Raji (cell line): Measurements from ENCODE around the gene DUSP12.

Experiments used
- POLR2A ChIP-seq: IDR thresholded peaks from 2 replicates; pipeline ENCODE4 v1.6.1; 2011; ENCODE audit warnings: low read depth, low read length, control low read depth; ENCODE audit not compliant: insufficient read depth

Gene DUSP12

DNA sequence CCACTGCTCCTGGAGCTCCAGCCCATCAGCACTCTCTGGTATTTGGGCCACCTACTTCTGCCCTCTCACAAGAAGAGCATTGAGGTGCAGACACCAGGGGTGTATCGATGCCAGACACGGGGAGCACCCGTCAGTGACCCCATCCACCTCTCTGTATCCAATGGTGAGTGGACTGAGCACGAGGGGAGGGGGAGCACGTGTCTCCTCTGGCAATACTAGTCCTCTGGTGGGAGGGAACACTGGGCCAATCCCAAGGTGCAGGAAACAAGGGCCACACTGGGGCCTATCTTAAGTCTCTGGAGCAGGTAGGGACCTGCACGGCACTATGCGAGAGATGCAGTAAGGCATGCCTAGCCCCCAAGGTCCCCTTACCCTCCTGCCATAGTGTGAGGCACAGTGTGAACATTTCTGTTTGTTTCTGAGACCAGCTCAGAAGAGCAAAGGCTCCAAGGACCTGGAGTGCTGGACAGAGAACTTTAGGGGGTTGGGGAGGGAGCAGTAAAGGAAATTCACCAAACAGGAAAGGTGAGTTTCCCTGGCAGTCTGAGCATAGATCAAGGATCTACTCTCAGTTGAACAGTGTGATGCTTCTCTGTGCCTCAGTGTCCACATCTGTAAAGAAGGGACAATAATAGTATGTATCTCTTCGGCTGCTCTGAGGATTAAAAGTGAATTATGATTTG lies 26.0 kb upstream of the DUSP12 start:
- TF ChIP-seq POLR2A, result no peak

GRCh38 chr1:161725908-161726472 lies 23.6 kb upstream of the DUSP12 start:
- peak; percentile 47; the same call in 1 of the 2 replicates for TF ChIP-seq POLR2A

- TF ChIP-seq POLR2A, result peak; percentile 97
These were observed 22.9 kb upstream of the DUSP12 start for GRCh38 chr1:161726473-161727255.

GRCh38 chr1:161727256-161727924 lies 22.2 kb upstream of the DUSP12 start:
- TF ChIP-seq POLR2A, result no peak

GRCh38 chr1:161728376-161729226 lies 21.0 kb upstream of the DUSP12 start:
- no peak for TF ChIP-seq POLR2A

- no peak for TF ChIP-seq POLR2A
These were observed 19.5 kb upstream of the DUSP12 start for GRCh38 chr1:161730050-161730564.

DNA sequence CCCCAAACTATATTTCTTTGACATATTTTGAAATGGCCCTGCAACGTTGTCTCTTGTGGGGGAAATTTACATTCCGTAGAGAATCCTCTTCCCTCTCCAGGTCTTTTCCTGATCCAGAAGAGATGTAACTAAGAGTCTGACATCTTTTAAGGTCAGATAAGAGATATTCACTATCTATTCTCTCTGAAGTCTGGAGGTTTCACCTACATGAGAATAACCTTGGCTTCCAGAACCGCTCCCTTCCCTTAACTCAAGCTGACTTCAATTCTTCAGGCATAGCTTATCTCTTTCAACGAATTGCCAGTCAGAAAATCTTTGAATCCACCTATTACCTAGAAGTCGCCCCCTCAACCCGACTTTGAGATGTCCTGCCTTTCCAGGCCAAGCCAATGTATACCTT lies 18.3 kb upstream of the DUSP12 start:
- no peak for TF ChIP-seq POLR2A

- TF ChIP-seq POLR2A, result no peak
These were observed 17.4 kb upstream of the DUSP12 start for GRCh38 chr1:161731981-161732718.

DNA sequence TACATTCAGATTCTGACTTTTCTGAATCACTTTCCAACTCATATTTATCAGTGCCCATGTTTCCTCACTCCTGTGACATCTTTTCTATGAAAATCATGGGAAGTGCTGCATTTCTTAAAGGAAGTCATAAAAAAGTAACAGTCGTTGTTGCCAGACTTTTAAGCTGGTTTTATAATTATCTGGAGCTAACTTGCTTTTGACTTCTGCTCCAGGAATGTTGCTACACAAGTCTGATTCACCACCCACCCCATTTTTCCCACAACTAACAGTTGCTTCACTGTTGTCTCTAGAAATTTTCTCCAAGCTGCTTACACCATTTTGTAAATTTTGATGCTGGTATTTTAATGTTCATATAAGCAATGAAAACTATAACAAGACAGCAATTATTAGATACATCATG lies 16.1 kb upstream of the DUSP12 start:
- no peak for TF ChIP-seq POLR2A

DNA sequence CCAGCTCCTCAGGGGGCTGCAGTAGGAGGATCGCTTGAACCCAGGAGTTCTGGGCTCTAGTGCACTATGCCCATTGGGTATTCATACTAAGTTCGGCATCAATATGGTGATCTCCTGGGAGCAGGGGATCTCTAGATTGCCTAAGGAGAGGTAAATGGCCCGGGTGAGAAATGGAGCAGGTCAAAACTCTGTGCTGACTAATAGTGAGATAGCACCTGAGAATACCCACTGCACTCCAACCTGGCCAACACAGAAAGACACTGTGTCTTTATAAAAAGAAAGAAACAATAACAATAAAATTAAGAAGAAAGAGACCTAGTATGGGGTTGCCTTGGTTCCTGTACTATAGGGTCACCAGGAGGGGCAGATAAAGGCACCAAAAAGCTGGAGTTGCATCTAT lies 13.7 kb upstream of the DUSP12 start:
- TF ChIP-seq POLR2A, result no peak

GRCh38 chr1:161736335-161736969 lies 13.1 kb upstream of the DUSP12 start:
- no peak for TF ChIP-seq POLR2A

- TF ChIP-seq POLR2A, result no peak
These were observed 12.0 kb upstream of the DUSP12 start for GRCh38 chr1:161737625-161738024.

DNA sequence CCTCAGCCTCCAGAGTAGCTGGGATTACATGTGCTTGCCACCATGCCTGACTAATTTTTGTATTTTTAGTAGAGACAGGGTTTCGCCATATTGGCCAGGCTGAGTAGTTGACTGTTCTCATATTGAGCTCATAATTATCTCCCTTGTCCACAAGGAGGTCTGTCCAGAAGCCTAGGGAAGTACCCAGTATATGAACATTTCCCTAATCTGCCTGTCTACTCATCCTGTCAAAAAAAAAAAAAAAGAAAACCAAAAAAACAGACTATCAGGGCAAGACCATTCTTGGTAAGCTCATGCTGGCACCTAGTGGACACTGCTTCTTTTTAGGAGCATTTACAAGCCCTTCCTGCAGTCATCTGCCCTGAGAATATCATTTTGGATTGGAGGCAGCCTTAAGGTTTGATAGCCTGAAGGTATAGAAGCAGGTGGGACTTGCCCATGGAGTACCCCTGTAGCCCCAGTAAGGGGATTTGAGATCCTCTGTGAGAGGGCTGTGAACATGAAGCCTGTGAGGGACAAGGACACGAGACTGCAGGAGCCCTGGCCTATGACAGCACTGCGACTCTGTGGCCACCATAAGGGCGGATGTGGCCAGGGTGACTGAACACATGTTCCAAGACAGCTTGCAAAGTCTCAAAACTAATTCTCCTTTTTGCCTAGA lies 10.8 kb upstream of the DUSP12 start:
- TF ChIP-seq POLR2A, result peak; percentile 14; the same call in 1 of the 2 replicates

DNA sequence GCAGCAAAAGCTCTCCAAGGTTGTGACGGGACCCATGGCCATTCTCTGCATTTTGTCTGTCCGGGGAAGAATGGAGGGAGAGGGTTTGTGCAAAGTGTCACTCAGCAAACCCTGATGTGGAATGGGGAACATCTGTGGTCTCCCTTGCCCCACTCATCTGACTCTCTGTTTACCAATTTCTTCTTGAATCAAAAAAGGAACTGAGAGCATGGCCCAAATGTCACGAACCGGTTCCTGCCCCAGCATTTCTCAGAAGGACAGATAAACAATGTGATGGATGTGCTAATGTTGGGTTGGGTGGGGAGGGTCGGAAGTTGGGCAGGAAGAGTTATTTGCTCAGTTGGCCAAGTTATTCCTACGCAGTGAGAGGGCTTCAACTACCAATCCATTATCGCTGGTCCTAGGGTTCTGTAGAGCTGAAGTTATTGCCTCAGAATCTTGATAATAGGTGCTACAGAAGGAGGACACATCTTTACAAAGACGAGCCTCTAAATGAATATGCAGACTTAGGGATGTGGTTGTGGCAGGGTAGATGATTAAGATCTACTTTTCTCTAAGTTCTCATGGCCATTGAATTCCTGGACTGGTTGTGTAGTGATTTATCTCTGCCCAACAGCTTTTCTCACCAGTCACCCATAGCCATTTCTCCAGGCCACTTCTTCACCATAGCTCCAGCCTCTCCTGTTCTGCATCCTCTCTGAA lies 9.6 kb upstream of the DUSP12 start:
- no peak for TF ChIP-seq POLR2A
